ENCODE results near the gene ZNF821.

DNA sequence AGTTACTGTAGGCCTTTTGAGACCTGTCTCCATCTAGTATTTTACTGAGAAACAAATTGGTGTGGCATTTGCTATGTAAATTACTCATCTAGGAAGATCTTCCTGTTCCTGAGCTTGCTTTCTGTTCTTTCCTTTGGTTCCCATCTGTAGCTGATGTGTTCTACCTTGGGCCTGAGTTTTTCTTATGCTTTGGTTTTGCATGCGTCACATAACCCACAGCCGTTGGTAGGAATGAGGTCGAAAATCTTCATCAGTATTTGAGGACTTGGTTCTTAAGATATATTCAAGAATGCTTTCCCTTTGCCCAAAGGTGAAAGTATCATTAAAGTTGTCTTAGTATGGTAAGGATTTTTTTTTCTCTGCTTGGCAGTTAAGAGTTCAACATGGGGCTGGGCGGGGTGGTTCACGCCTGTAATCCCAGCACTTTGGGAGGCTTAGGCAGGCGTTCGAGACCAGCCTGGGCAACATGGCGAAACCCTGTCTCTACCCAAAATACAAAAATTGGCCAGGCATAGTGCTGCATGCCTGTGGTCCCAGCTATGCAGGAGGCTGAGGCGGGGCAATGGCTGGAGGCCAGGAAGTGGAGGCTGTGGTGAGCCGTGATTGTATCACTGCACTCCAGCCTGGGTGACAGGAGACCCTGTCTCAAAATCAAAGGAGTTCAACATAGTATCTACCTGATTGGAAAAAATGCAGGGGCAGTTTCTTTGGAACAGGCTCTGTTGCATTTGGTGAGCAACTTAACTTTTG is 40.1 kb upstream of the ZNF821 start:
- TF ChIP-seq, protein P1, sequence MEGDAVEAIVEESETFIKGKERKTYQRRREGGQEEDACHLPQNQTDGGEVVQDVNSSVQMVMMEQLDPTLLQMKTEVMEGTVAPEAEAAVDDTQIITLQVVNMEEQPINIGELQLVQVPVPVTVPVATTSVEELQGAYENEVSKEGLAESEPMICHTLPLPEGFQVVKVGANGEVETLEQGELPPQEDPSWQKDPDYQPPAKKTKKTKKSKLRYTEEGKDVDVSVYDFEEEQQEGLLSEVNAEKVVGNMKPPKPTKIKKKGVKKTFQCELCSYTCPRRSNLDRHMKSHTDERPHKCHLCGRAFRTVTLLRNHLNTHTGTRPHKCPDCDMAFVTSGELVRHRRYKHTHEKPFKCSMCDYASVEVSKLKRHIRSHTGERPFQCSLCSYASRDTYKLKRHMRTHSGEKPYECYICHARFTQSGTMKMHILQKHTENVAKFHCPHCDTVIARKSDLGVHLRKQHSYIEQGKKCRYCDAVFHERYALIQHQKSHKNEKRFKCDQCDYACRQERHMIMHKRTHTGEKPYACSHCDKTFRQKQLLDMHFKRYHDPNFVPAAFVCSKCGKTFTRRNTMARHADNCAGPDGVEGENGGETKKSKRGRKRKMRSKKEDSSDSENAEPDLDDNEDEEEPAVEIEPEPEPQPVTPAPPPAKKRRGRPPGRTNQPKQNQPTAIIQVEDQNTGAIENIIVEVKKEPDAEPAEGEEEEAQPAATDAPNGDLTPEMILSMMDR (IDR thresholded peaks at IDR 0.05 in 4 of 5, conservative IDR thresholded peaks at IDR 0.05 in 1 of 5): no peak
- TF ChIP-seq POLR2A (IDR thresholded peaks at IDR 0.05): no peak
